OCI-LY3 (cell line): ENCODE data around the gene ITPR3.

Experiments
- EZH2phosphoT487 ChIP-seq: fragments of 200-600 bp; shearing (Covaris generic); IDR thresholded peaks from 2 replicates; pipeline ENCODE4 v1.6.1; 2018; ENCODE audit warnings: antibody characterized with exemption, mixed run types, low read depth
- TF ChIP-seq, protein P1 (sequence below): fragments of 200-600, 300-600 bp; sonication (generic); IDR thresholded peaks from 2 replicates; pipeline ENCODE4 v1.5.1; 2014; ENCODE audit warnings: antibody characterized with exemption, low read length, low read depth

GRCh38 chr6:33577106-33577535 lies 44.0 kb upstream of the ITPR3 start:
- TF ChIP-seq, protein P1, sequence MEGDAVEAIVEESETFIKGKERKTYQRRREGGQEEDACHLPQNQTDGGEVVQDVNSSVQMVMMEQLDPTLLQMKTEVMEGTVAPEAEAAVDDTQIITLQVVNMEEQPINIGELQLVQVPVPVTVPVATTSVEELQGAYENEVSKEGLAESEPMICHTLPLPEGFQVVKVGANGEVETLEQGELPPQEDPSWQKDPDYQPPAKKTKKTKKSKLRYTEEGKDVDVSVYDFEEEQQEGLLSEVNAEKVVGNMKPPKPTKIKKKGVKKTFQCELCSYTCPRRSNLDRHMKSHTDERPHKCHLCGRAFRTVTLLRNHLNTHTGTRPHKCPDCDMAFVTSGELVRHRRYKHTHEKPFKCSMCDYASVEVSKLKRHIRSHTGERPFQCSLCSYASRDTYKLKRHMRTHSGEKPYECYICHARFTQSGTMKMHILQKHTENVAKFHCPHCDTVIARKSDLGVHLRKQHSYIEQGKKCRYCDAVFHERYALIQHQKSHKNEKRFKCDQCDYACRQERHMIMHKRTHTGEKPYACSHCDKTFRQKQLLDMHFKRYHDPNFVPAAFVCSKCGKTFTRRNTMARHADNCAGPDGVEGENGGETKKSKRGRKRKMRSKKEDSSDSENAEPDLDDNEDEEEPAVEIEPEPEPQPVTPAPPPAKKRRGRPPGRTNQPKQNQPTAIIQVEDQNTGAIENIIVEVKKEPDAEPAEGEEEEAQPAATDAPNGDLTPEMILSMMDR, result no peak
- no peak for TF ChIP-seq EZH2phosphoT487
